HepG2 (cell line): ENCODE data around the gene CIBAR2. TPM values are rescaled to one million over a fixed set of nuclear protein-coding genes. Genes with fewer than 3 reads are reported as not detected.

Source experiments
- ASH2L ChIP-seq: fragments of 300-600, 200-600 bp; sonication (generic); IDR thresholded peaks from 2 replicates; pipeline ENCODE4 v1.7.0; 2017; ENCODE audit warnings: low read depth, mild to moderate bottlenecking, moderate library complexity, mixed read lengths, low read length; ENCODE audit not compliant: insufficient read length
- BHLHE40 ChIP-seq: IDR thresholded peaks from 2 replicates; pipeline ENCODE4 v1.6.1; 2011; ENCODE audit warnings: low read length, improper control_type of control experiment
- BRD4 ChIP-seq: sonication (generic); formaldehyde crosslinking; IDR thresholded peaks from 2 replicates; pipeline ENCODE4 v1.4.0; 2020; ENCODE audit warnings: missing genetic modification reagents
- GFI1 ChIP-seq: sonication (generic); formaldehyde crosslinking; IDR thresholded peaks from 2 replicates; pipeline ENCODE4 v1.5.0; 2020; ENCODE audit warnings: missing genetic modification reagents, mild to moderate bottlenecking, borderline replicate concordance
- IKZF5 ChIP-seq: IDR thresholded peaks from 2 replicates; pipeline ENCODE4 v1.6.1; 2018; ENCODE audit warnings: missing genetic modification reagents, mild to moderate bottlenecking, missing compliant biosample characterization
- KLF16 ChIP-seq, 2 experiments: sonication (generic) in 1 of 2; formaldehyde crosslinking in 1 of 2; IDR thresholded peaks; 2 replicates each; pipeline versions ENCODE4 v1.6.1 to v1.8.0; 2016 to 2023; ENCODE audit warnings: missing genetic modification reagents in 2 of 2, missing compliant biosample characterization in 1 of 2
- MIER3 ChIP-seq: IDR thresholded peaks from 2 replicates; pipeline ENCODE4 v1.6.1; 2016; ENCODE audit warnings: missing compliant biosample characterization, borderline replicate concordance
- POLR2AphosphoS5 ChIP-seq: IDR thresholded peaks from 2 replicates; pipeline ENCODE4 v1.6.1; 2012; ENCODE audit warnings: low read depth, low read length
- RCOR2 ChIP-seq: IDR thresholded peaks from 2 replicates; pipeline ENCODE4 v1.6.1; 2016; ENCODE audit warnings: missing biosample characterization, missing genetic modification reagents
- SIN3A ChIP-seq: IDR thresholded peaks from 2 replicates; pipeline ENCODE4 v1.6.1; 2011; ENCODE audit warnings: low read depth, mild to moderate bottlenecking, control low read depth, low read length, borderline replicate concordance
- SNAI1 ChIP-seq: sonication (generic); formaldehyde crosslinking; IDR thresholded peaks from 2 replicates; pipeline ENCODE4 v1.5.0; 2020; ENCODE audit warnings: mild to moderate bottlenecking, missing genetic modification reagents, borderline replicate concordance
- TFDP1 ChIP-seq: IDR thresholded peaks from 2 replicates; pipeline ENCODE4 v1.6.1; 2016; ENCODE audit warnings: missing compliant biosample characterization, missing genetic modification reagents, borderline replicate concordance
- ZNF232 ChIP-seq: sonication (generic); formaldehyde crosslinking; IDR thresholded peaks from 2 replicates; pipeline ENCODE4 v1.4.0; 2020; ENCODE audit warnings: missing genetic modification reagents, borderline replicate concordance
- ZNF280B ChIP-seq: sonication (generic); formaldehyde crosslinking; IDR thresholded peaks from 2 replicates; pipeline ENCODE4 v1.5.0; 2020; ENCODE audit warnings: missing genetic modification reagents, mild to moderate bottlenecking, borderline replicate concordance
- ZNF75D ChIP-seq: sonication (generic); formaldehyde crosslinking; IDR thresholded peaks from 2 replicates; pipeline ENCODE4 v1.8.1; 2023; ENCODE audit warnings: missing genetic modification reagents, mild to moderate bottlenecking, borderline replicate concordance
- polyA plus RNA-seq, 8 experiments: library from polyadenylated mRNA; depleted of rRNA in 3 of 8; stranded (reverse) in 7 of 8; unstranded in 1 of 8; fragments of >200 nt; fragmentation: Illumina TruSeq in 4 of 8; extraction: Trizol in 4 of 8; gene quantifications; 2 replicates each; pipeline versions ENCODE4 v1.2.1 to v1.2.3, GENCODE V29; 2011 to 2016; ENCODE audit warnings: low read depth in 4 of 8, missing spikeins in 1 of 8, mixed read lengths in 1 of 8; ENCODE audit not compliant: insufficient read depth in 1 of 8
- total RNA-seq, 5 experiments: library from RNA; depleted of rRNA; stranded (reverse); fragments of >200 nt; fragmentation: Illumina TruSeq; extraction: Trizol; gene quantifications; 2 replicates each; pipeline ENCODE4 v1.2.3, GENCODE V29; 2016; ENCODE audit warnings: low read depth in 1 of 5
- TF ChIP-seq, protein P1 (sequence below): sonication (generic); formaldehyde crosslinking; IDR thresholded peaks from 2 replicates; pipeline ENCODE4 v1.8.0; 2022; ENCODE audit warnings: mild to moderate bottlenecking, missing genetic modification reagents, moderate library complexity
- TF ChIP-seq, protein P2 (sequence below): sonication (generic); formaldehyde crosslinking; IDR thresholded peaks from 2 replicates; pipeline ENCODE4 v1.4.0; 2020; ENCODE audit warnings: missing genetic modification reagents, low read depth, mild to moderate bottlenecking, borderline replicate concordance
- TF ChIP-seq, protein P3 (sequence below): sonication (generic); formaldehyde crosslinking; IDR thresholded peaks from 2 replicates; pipeline ENCODE4 v1.4.0; 2020; ENCODE audit warnings: mild to moderate bottlenecking, missing genetic modification reagents

Gene CIBAR2
- total and polyA plus RNA-seq, 2 of the 13 experiments (the other 11 are each of a cell fraction or from before 2014, with no cell fraction given), result not detected

GRCh38 chr16:85139881-85140339, 27.6 kb upstream of the CIBAR2 start (continued):
- no peak for TF ChIP-seq ZNF280B (CRISPR knock-in tag)
- 0 out of 2 replicates have a peak, but pooled peaks have one; percentile 24 for TF ChIP-seq POLR2AphosphoS5
- no peak for TF ChIP-seq ZNF75D
- 0 out of 2 replicates have a peak, but pooled peaks have one; percentile 39 for TF ChIP-seq RCOR2
- TF ChIP-seq BHLHE40, result peak; percentile 29; the same call in 1 of the 2 replicates
- TF ChIP-seq SIN3A, result 0 out of 2 replicates have a peak, but pooled peaks have one; percentile 48
- peak; percentile 94; the same call in 1 of the 2 replicates for TF ChIP-seq MIER3 (CRISPR knock-in tag)
- no peak for TF ChIP-seq BRD4 (CRISPR knock-in tag)
- TF ChIP-seq KLF16 (CRISPR knock-in tag; IDR thresholded peaks at IDR 0.05), result peak in 1 of 2 experiments; percentile 36; a peak in 1 of 4 replicates
- peak; percentile 76 for TF ChIP-seq ASH2L
- TF ChIP-seq SNAI1 (CRISPR knock-in tag), result no peak
- TF ChIP-seq, protein P1, sequence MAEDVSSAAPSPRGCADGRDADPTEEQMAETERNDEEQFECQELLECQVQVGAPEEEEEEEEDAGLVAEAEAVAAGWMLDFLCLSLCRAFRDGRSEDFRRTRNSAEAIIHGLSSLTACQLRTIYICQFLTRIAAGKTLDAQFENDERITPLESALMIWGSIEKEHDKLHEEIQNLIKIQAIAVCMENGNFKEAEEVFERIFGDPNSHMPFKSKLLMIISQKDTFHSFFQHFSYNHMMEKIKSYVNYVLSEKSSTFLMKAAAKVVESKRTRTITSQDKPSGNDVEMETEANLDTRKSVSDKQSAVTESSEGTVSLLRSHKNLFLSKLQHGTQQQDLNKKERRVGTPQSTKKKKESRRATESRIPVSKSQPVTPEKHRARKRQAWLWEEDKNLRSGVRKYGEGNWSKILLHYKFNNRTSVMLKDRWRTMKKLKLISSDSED (CRISPR knock-in tag), result no peak
- TF ChIP-seq, protein P2, sequence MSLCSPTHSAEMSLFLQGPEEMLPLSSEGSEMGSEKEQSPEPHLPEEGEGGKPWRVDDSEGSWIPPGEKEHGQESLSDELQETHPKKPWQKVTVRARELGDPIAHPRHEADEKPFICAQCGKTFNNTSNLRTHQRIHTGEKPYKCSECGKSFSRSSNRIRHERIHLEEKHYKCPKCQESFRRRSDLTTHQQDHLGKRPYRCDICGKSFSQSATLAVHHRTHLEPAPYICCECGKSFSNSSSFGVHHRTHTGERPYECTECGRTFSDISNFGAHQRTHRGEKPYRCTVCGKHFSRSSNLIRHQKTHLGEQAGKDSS (CRISPR knock-in tag), result peak; percentile 56; the same call in 1 of the 2 replicates
- TF ChIP-seq, protein P3, sequence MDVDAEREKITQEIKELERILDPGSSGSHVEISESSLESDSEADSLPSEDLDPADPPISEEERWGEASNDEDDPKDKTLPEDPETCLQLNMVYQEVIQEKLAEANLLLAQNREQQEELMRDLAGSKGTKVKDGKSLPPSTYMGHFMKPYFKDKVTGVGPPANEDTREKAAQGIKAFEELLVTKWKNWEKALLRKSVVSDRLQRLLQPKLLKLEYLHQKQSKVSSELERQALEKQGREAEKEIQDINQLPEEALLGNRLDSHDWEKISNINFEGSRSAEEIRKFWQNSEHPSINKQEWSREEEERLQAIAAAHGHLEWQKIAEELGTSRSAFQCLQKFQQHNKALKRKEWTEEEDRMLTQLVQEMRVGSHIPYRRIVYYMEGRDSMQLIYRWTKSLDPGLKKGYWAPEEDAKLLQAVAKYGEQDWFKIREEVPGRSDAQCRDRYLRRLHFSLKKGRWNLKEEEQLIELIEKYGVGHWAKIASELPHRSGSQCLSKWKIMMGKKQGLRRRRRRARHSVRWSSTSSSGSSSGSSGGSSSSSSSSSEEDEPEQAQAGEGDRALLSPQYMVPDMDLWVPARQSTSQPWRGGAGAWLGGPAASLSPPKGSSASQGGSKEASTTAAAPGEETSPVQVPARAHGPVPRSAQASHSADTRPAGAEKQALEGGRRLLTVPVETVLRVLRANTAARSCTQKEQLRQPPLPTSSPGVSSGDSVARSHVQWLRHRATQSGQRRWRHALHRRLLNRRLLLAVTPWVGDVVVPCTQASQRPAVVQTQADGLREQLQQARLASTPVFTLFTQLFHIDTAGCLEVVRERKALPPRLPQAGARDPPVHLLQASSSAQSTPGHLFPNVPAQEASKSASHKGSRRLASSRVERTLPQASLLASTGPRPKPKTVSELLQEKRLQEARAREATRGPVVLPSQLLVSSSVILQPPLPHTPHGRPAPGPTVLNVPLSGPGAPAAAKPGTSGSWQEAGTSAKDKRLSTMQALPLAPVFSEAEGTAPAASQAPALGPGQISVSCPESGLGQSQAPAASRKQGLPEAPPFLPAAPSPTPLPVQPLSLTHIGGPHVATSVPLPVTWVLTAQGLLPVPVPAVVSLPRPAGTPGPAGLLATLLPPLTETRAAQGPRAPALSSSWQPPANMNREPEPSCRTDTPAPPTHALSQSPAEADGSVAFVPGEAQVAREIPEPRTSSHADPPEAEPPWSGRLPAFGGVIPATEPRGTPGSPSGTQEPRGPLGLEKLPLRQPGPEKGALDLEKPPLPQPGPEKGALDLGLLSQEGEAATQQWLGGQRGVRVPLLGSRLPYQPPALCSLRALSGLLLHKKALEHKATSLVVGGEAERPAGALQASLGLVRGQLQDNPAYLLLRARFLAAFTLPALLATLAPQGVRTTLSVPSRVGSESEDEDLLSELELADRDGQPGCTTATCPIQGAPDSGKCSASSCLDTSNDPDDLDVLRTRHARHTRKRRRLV (CRISPR knock-in tag), result 0 out of 2 replicates have a peak, but pooled peaks have one; percentile 59
- TF ChIP-seq TFDP1, result no peak
- no peak for TF ChIP-seq ZNF232 (CRISPR knock-in tag)
- TF ChIP-seq IKZF5, result peak; percentile 70; the same call in 1 of the 2 replicates
- peak; percentile 96 for TF ChIP-seq GFI1 (CRISPR knock-in tag)
